Left kidney (tissue), 2 donors: ENCODE measurements around the gene HS3ST4. TPM values are rescaled to one million over a fixed set of nuclear protein-coding genes. Genes with fewer than 3 reads are reported as not detected.
"Not testable (repeated sequence)": the region's sequence is repeated elsewhere in the genome, so short reads cannot be mapped to it uniquely, and the experiment has no call there.

Experiments used
- DNase-seq: peaks from one replicate; pipeline ENCODE4 v3.0.0-alpha.2; 2013
- polyA plus RNA-seq: library from polyadenylated mRNA; unstranded; fragments of 120-200 nt; gene quantifications from one replicate; pipeline ENCODE4 v1.2.1, GENCODE V29; 2013; ENCODE audit not compliant: insufficient read length

HS3ST4 gene
- polyA plus RNA-seq, 1 donor, result 0.88 TPM

GRCh38 chr16:25988882-25989281 lies 297.1 kb downstream of the HS3ST4 start:
- DNase-seq, result no peak

GRCh38 chr16:25996052-25996451 lies 304.3 kb downstream of the HS3ST4 start:
- DNase-seq, result no peak

GRCh38 chr16:26005336-26005735 lies 313.6 kb downstream of the HS3ST4 start:
- no peak for DNase-seq

- no peak for DNase-seq
These were observed 320.6 kb downstream of the HS3ST4 start for GRCh38 chr16:26012376-26012775.

- DNase-seq, result no peak
These were observed 324.0 kb downstream of the HS3ST4 start for GRCh38 chr16:26015776-26016175.

GRCh38 chr16:26016989-26017388 lies 325.2 kb downstream of the HS3ST4 start:
- no peak for DNase-seq

- no peak for DNase-seq
These were observed 327.9 kb downstream of the HS3ST4 start for GRCh38 chr16:26019381-26020242.

GRCh38 chr16:26026709-26027450 lies 335.1 kb downstream of the HS3ST4 start:
- no peak for DNase-seq

- DNase-seq, result no peak
These were observed 339.5 kb downstream of the HS3ST4 start for GRCh38 chr16:26031286-26031685.

- not testable (repeated sequence) for DNase-seq
These were observed 340.9 kb downstream of the HS3ST4 start for GRCh38 chr16:26032661-26033060.

GRCh38 chr16:26041952-26042668 lies 350.4 kb downstream of the HS3ST4 start:
- DNase-seq, result no peak

- no peak for DNase-seq
These were observed 358.7 kb downstream of the HS3ST4 start for GRCh38 chr16:26050472-26050871.

GRCh38 chr16:26051063-26051462 lies 359.3 kb downstream of the HS3ST4 start:
- no peak for DNase-seq

- no peak for DNase-seq
These were observed 362.1 kb downstream of the HS3ST4 start for GRCh38 chr16:26053889-26054288.

GRCh38 chr16:26058326-26058725 lies 366.6 kb downstream of the HS3ST4 start:
- DNase-seq, result no peak

- DNase-seq, result no peak
These were observed 378.7 kb downstream of the HS3ST4 start for GRCh38 chr16:26070302-26071100.

- DNase-seq, result no peak
These were observed 379.5 kb downstream of the HS3ST4 start for GRCh38 chr16:26071101-26071866.

GRCh38 chr16:26078716-26079355 lies 387.1 kb downstream of the HS3ST4 start:
- no peak for DNase-seq

- DNase-seq, result no peak
These were observed 395.3 kb downstream of the HS3ST4 start for GRCh38 chr16:26087091-26087490.

GRCh38 chr16:26091511-26091910 lies 399.8 kb downstream of the HS3ST4 start:
- no peak for DNase-seq
